Uterus (tissue), 2 donors: ENCODE results near the gene KCNAB1.

ENCODE experiments used
- CTCF ChIP-seq, 4 experiments: fragments of 200-600 bp in 2 of 4; fragments of 450-650 bp in 2 of 4; sonication (generic) in 2 of 4; IDR thresholded peaks; one replicate each; pipeline ENCODE4 v1.5.1; 2016 to 2019; ENCODE audit warnings: antibody characterized with exemption in 4 of 4, mild to moderate bottlenecking in 2 of 4, moderate library complexity in 1 of 4
- POLR2A ChIP-seq, 2 donors: fragments of 450-650 bp; IDR thresholded peaks; one replicate each; pipeline ENCODE4 v1.6.1; 2016; ENCODE audit warnings: antibody characterized with exemption in 2 of 2, mild to moderate bottlenecking in 1 of 2, moderate library complexity in 1 of 2

- no peak for TF ChIP-seq CTCF (IDR thresholded peaks at IDR 0.05)
- no peak for TF ChIP-seq POLR2A (IDR thresholded peaks at IDR 0.05)
Measured at GRCh38 chr3:156424758-156425157, 304.4 kb downstream of the KCNAB1 start.
